HG03159 (cell line): ENCODE results near the gene BTN2A1.
"Not testable (repeated sequence)": the region's sequence is repeated elsewhere in the genome, so short reads cannot be mapped to it uniquely, and the experiment has no call there.

ENCODE experiments used
- ATAC-seq: cut with Tn5 transposase; IDR thresholded peaks from one replicate; pipeline ENCODE4 v1.9.1; 2021; ENCODE audit warnings: mild to moderate bottlenecking, moderate library complexity; ENCODE audit not compliant: unreplicated experiment

The BTN2A1 gene

GRCh38 chr6:26457806-26458688, at the start of gene BTN2A1:
Gene BTN2A1, plus strand, starts transcription at chr6:26457955. Its CDS starts 682 bp downstream, at chr6:26458637.
- peak; percentile 98 for ATAC-seq

GRCh38 chr6:26408828-26409730, 48.7 kb upstream of the BTN2A1 start:
- no peak for ATAC-seq

- ATAC-seq, result no peak
Measured at GRCh38 chr6:26411751-26412150, 46.0 kb upstream of the BTN2A1 start.

GRCh38 chr6:26412228-26412627, 45.5 kb upstream of the BTN2A1 start:
- no peak for ATAC-seq

- ATAC-seq, result no peak
Measured at GRCh38 chr6:26412954-26413353, 44.8 kb upstream of the BTN2A1 start.

- ATAC-seq, result no peak
Measured at GRCh38 chr6:26414281-26414680, 43.5 kb upstream of the BTN2A1 start.

GRCh38 chr6:26415036-26415614, 42.6 kb upstream of the BTN2A1 start:
- ATAC-seq, result no peak

GRCh38 chr6:26415791-26416190, 42.0 kb upstream of the BTN2A1 start:
- no peak for ATAC-seq

- no peak for ATAC-seq
Measured at GRCh38 chr6:26416288-26416687, 41.5 kb upstream of the BTN2A1 start.

GRCh38 chr6:26418077-26418476, 39.7 kb upstream of the BTN2A1 start:
- ATAC-seq, result not testable (repeated sequence)

- ATAC-seq, result not testable (repeated sequence)
Measured at GRCh38 chr6:26418795-26419194, 39.0 kb upstream of the BTN2A1 start.

- peak; percentile 26 for ATAC-seq
Measured at GRCh38 chr6:26420688-26421171, 37.0 kb upstream of the BTN2A1 start.

- peak; percentile 90 for ATAC-seq
Measured at GRCh38 chr6:26421259-26422144, 36.3 kb upstream of the BTN2A1 start.

- ATAC-seq, result no peak
Measured at GRCh38 chr6:26422329-26422728, 35.4 kb upstream of the BTN2A1 start.

- ATAC-seq, result no peak
Measured at GRCh38 chr6:26426691-26427450, 30.9 kb upstream of the BTN2A1 start.

- ATAC-seq, result no peak
Measured at GRCh38 chr6:26427451-26427809, 30.3 kb upstream of the BTN2A1 start.

GRCh38 chr6:26428206-26428605, 29.5 kb upstream of the BTN2A1 start:
- ATAC-seq, result no peak

GRCh38 chr6:26430787-26431186, 27.0 kb upstream of the BTN2A1 start:
- ATAC-seq, result no peak
